ENCODE results near the gene RBM7. TPM values are rescaled to one million over a fixed set of nuclear protein-coding genes. Genes with fewer than 3 reads are reported as not detected.

RBM7 gene
- total RNA-seq, 4 donors from 2014 or later, result 21.4 to 33.3 (median 23.4) TPM

DNA sequence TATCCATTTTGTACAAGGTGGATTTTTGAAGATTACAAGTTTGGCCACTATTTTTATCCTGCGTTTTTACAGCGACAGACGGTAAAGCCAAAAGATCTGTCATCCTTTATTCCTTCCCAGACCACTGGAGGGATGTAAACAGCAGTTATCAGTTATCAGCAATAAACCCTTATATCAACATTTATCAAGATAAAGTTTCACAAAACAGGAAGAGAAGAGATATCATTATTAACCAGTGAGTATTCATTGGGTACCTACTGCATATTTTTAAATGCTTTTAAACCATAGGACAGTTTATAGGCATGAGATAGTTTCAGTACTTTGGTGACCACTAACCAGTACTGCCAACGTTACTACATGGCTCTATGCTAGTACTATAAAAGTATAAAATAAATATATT is 32.9 kb downstream of the RBM7 start:
- no peak for ATAC-seq (ENCODE audit: low FRiP score)
- DNase-seq (ENCODE audit: low spot score), result no peak
- TF ChIP-seq, protein P1, sequence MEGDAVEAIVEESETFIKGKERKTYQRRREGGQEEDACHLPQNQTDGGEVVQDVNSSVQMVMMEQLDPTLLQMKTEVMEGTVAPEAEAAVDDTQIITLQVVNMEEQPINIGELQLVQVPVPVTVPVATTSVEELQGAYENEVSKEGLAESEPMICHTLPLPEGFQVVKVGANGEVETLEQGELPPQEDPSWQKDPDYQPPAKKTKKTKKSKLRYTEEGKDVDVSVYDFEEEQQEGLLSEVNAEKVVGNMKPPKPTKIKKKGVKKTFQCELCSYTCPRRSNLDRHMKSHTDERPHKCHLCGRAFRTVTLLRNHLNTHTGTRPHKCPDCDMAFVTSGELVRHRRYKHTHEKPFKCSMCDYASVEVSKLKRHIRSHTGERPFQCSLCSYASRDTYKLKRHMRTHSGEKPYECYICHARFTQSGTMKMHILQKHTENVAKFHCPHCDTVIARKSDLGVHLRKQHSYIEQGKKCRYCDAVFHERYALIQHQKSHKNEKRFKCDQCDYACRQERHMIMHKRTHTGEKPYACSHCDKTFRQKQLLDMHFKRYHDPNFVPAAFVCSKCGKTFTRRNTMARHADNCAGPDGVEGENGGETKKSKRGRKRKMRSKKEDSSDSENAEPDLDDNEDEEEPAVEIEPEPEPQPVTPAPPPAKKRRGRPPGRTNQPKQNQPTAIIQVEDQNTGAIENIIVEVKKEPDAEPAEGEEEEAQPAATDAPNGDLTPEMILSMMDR (IDR thresholded peaks at IDR 0.05), result no peak

- DNase-seq (ENCODE audit: low spot score) (no peak), ATAC-seq (ENCODE audit: low FRiP score) (no peak)
- TF ChIP-seq, protein P1 (IDR thresholded peaks at IDR 0.05), result no peak
Measured at GRCh38 chr11:114438303-114438702, 37.8 kb downstream of the RBM7 start.

- DNase-seq (ENCODE audit: low spot score) (peak; percentile 85), ATAC-seq (ENCODE audit: low FRiP score) (peak; percentile 98)
- TF ChIP-seq, protein P1 (IDR thresholded peaks at IDR 0.05), result no peak
Measured at GRCh38 chr11:114439229-114440120, 39.0 kb downstream of the RBM7 start, which contains the start of gene REXO2. Gene REXO2 (plus strand): TSS chr11:114439467. CDS start chr11:114439529, 62 bp downstream.

DNA sequence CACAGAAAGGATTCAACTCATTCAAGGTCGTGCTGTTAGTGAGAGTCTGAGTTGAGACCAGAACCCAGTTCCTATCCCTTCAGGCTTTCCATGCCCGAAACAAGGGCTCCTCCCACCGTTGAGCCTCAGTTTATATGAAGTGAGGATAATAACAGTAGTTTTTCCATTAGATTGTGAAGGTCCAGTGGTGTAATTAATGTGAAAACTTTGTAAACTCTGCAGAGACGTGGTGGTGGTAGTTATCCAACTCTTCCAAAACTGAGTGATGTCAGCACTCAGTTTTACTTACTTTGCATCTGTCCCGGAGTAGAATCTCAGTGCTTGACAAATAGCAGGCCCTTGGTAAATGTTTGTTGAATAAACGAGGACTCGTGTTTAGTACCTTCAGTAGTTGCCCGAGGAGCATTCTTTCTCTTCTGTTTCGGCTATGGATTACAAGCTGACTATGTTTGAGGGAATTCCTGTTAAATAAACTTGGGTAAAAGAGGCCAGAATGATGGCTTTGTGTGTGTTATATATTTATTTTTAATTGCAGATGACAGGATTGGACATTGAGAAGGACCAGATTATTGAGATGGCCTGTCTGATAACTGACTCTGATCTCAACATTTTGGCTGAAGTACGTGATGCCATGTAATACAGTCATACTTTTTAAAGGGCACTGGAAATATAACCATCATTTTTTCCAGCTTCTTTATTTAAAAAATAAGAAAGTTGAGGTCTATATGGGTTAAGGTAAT is 39.8 kb downstream of the RBM7 start:
- ATAC-seq (ENCODE audit: low FRiP score) (peak; percentile 7), DNase-seq (ENCODE audit: low spot score) (no peak)
- TF ChIP-seq, protein P1 (IDR thresholded peaks at IDR 0.05), result no peak

GRCh38 chr11:114440971-114441763 is 40.7 kb downstream of the RBM7 start:
- DNase-seq (ENCODE audit: low spot score), result no peak
- ATAC-seq (ENCODE audit: low FRiP score), result no peak
- TF ChIP-seq, protein P1 (IDR thresholded peaks at IDR 0.05), result no peak

GRCh38 chr11:114441921-114442320 is 41.5 kb downstream of the RBM7 start:
- TF ChIP-seq, protein P1 (IDR thresholded peaks at IDR 0.05), result no peak
- ATAC-seq (ENCODE audit: low FRiP score), result no peak
- no peak for DNase-seq (ENCODE audit: low spot score)
